ENCODE measurements around the gene SERPINC1.
"Not testable (repeated sequence)": the region's sequence is repeated elsewhere in the genome, so short reads cannot be mapped to it uniquely, and the experiment has no call there.

Gene SERPINC1

DNA sequence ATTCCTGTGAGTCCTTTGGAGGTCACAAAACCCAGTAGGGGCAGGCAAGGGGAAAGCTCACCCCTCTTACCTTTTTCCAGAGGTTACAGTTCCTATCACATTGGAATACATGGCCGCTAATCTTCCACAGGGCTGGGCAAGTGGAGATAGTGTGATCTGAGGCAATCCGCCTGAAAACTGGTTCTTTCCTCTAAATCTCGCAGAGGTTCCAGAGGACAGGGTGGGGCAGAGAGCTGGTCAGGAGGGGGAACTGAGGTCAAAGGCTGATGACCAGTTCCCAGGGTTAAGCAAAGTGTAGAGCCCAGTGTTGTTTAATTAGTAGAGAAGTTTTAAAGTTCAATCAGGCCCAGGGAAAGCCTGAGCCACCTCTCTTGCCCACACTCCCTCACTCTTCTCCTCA, at the start of gene SERPINC1:
SERPINC1 (minus strand) TSS at position 179 of the 400 bp plus-strand sequence; CDS start at position 111, 68 bp downstream.
- DNase-seq = no peak

DNA sequence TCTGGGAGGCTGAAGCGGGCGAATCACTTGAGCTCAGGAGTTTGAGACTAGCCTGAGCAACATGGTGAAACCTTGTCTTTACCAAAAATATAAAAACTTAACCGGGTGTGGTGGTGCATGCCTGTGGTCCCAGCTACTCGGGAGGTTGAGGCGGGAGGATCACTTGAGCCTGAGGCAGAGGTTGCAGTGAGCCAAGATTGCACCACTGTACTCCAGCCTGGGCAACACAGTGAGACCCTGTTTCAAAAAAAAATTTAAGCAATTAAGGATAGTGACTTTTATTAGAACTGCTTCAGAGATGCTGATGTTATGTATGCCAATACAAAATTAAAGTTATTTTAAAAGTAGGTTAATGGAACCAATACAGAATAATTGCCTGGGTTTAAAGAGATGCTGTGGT, 48.8 kb upstream of the SERPINC1 start:
- not testable (repeated sequence) for DNase-seq

DNA sequence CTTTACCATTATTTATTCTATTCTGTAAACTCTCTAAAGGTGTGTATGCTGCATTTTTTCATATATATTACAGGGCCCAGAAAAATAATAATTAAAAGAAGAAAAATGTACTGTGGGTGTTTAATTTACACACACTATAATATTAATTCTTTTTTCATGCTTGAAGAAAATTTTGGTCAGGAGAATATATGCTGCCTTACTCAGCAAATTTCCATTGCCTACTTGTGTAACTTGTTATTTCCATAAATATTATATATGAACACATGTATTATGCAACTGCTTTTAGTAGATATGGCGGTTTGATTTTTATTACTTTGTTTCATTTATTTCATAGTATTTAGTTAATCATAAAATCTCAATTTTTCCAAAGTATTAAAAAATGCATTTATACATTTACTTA, 46.4 kb upstream of the SERPINC1 start:
- DNase-seq = no peak

DNA sequence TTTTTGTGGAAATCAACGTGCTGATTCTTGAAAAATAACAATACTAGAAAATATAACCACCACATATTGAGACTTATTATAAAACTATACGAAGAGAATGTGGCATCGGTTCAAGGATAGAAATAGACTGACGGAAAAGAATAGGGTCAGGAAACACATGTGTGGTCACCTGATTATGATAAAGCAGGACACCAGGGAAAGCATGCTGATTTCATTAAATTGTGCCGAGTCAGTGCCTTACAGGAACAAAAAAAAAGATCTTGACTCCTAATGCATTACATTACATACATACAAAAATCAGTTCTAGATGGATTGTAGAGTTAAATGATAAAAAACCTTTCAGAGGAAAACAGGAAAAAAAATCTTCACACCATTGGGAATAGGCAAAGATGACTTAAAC, 43.5 kb upstream of the SERPINC1 start:
- DNase-seq = no peak

DNA sequence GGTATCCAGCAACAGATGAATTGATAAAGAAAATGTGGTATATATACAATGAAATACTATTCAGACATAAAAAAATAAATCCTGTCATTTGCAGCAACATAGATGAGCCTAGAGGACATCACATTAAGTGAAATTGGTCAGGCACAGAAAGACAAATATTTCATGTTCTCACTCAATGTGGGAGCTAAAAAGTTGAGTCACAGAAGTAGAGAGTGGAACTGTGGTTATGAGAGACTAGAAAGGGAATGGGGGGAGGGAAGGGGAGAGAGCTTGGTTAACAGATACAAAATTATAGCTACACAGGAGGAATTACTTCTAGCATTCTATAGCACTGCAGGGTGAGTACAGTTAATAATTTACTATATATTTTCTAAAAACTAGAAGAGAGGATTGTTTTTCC, 37.1 kb upstream of the SERPINC1 start:
- no peak for DNase-seq

DNA sequence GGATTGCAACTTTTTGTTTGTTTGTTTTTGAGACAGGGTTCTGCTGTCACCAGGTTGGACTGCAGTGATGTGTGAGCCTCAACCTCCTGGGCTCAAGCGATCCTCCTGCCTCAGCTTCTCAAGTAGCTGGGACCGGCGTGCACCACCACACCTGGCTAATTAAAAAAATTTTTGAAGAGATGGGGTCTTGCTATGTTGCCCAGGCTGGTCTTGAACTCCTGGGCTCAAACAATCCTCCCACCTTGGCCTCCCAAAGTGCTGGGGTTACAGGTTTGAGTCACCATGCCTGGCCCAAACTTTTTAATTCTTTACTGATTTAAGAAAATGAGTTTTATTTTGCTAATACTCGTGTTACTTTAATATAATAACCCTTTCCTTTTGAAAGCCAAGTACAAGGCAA, 31.5 kb upstream of the SERPINC1 start:
- no peak for DNase-seq

DNA sequence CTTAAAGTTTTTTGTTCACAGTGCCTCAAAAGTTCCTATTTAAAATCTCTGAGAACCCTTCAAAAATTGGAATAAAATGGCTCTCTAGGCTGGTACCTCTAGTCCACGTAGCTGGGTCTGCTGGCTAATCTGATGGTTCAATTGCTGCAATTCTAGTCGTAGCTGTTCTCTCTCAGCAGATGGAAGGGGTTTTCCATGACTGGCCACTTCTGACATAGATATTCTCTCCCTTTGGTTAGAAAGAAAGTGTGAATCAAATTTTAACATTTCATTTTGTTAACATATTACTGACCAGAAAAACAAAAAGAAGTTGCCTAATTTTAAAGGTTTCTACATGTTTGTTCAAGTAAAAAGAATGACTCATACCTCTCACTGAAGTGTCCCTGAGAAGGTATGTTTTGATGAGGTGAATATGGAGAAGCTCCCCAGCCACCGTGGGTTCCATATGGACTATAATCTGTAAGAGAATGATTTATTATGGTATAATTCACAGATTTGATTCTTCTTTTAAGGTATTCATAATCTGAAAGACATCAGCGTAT, 29.3 kb upstream of the SERPINC1 start:
- no peak for DNase-seq

DNA sequence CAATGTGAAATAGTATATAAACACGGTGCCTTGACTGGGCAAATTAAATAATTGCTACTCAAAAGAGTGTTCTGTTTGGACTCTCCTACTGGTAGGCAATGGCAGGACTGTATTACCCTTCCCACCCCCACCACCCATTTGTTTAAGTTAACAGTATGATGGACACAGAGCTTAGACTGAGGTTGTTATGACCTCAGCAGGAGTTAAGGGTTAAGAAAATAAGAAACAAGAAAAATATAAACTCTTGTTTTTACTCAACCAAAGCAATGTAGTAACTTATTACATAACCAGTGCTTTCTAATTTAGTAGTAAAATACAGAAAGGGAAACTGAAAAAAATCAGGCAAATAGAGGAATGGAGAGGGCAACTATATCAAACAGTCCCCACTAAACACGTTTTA, 19.9 kb upstream of the SERPINC1 start:
- no peak for DNase-seq

DNA sequence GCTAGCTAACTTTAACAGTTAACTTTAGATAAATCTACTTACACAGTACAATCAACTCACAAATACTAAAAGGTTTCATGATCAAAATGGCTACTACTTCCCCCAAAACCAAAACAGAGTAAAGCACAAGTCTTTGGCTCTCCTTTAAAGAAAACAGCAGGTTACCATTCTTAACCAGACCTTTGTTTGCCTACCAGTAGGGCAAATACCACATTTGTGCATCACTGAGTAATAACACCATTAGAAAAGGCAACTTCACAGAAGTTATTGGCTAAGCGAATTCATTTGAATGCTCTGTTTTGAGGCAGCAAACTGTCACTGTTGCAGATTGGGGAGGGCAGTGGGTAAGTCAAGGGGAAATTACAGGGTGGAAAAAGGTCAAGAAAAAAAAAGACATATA, 17.3 kb upstream of the SERPINC1 start:
- DNase-seq = no peak

DNA sequence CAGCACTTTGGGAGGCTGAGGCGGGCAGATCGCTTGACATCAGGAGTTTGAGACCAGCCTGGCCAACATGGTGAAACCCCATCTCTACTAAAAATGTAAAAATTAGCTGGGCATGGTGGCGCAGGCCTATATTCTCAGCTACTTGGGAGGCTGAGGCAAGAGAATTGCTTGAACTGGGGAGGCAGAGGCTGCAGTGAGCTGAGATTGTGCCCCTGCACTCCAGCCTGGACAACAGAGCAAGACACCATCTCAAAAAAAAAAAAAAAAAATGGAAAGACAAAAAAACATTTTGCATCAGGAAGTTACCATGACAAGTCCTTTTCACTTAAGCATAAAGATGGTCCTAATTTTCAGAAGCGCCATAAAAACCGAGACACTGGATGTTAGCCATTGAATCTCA, 13.4 kb upstream of the SERPINC1 start:
- not testable (repeated sequence) for DNase-seq

DNA sequence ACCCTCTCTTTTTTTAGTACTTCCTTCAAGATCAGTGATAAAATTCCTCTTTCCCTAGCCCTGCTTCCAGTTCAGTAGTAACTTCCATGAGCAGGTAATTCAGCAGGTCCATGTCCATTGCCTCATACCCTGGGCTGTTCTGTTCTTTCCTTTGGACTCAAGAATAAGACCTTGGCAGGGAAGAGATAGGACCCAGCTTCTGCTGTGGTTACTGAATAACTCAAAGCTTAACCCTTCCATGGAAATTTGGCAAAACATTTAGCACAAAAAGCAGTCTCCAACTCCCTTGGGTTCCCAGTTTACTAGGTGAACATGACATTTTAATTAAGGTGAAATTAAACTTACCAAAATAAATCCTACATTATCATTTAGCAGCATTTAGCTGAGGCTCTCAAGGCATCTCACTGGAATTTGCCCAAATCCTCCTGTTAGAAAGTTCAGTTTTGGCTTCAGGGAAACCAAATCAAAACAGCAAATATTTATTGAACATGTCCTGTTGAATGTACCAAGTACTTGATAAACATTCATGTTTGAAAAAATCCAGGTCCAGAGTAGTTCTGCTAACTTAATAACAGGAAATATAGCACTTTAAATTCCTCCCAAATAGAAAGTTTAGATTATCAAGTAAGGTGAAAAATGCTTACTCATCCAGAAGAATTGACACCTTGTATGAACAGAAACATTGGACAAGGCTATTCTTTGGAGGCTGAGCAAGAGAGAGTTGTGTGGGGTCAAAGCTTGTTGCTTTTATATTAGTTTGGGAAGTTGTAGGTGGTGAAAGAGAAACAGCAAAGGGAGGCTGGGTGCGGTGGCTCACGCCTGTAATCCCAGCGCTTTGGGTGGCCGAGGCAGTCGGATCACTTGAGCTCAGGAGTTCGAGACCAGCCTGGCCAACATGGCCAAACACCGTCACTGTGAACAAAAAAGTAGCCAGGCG, 8.4 kb upstream of the SERPINC1 start:
- DNase-seq = no peak

DNA sequence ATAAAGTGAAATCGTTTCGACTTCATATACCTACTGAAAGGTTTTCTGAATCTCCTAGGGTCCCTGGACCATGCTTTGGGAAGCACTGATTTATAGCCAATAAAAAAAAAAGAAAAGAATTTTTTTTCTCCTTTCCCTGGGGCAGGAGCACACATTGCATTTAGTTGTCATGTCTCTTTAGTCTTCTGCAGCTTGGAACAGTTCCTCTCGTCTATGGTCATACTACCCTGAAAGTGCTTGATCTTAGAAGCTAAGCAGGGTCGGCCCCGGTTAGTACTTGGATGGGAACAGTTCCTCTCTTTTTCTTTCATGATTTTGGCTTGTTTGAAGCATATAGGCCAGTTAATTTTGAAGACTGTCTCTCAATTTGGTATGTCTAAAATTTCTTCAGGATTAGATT, 3.7 kb upstream of the SERPINC1 start:
- DNase-seq = no peak

DNA sequence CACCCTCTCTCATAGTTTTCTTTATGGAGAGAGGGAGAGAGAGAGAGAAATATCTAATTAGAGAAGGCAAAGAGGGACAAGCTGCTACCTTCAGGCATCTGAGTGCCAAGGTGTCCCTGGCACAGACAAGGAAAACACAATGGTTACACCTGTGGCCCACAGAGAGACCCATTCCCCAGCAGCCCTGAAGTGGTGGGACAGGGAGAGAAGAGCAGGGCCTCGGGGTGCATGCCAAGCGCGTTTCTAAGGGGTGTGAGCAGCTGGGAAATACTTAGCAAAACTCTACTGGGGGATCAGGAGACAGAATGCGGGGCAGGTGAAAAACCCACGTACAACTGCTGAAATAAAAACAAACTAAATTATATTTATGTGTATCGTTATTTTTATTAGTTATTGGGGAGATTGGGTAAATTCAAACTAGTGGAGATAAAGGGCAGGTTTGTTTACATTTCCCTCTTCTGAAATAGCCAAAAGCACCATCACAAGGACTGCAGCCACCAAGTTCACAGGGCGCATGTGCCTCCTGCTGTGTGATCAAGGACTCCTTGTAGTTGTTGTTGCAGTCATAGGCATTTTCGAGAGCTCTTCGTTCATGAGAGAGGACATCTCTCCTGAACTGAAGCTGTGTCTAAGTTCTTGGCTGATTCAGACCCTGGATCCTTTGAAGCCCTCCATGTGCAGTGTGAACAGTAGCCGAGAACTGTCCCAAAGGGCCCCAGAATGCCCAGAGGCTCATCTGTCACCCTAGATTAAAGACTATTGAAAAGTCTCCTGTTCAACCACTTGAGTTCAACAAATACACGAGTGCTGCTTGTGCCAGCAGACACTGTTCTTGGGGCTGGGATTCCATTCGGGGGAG, 737 bp upstream of the SERPINC1 start:
- DNase-seq = no peak

DNA sequence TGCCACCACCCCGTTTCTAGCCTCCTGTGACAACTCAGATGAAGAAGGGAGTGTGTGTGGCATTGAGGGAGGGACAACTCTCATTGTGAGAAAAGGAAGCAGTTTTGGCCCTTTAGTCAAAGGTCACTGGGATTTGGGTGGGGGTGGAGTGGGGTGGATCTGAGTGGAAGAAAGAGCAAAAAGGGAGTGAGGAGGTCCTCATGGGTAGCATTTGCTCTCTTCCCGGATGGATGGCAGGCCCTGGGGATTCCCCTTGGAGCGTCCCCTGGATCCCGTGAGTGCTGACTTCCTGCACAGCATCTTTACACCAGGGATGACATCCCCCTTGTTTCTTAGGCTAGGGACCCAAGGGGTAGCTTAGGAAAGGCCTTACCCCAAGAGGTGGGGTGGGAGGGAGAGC, 460 bp downstream of the SERPINC1 start:
- no peak for DNase-seq

DNA sequence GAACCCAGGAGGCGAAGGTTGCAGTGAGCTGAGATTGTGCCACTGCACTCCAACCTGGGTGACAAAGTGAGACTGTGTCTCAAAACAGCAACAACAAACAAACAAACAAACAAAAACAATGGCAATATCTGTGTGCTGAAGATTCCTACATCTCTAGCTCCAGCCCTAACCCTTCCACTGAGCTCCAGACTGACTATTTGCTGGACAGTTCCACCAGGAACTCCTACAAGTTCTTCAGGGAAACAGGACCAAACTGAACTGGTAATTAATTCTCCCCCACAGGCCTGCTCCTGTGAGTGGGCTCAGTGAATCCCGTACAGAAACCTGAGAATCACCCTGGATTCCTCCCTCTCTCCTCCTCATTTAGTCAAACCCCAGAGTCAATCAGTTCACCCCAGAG, 1.5 kb downstream of the SERPINC1 start:
- DNase-seq = no peak

DNA sequence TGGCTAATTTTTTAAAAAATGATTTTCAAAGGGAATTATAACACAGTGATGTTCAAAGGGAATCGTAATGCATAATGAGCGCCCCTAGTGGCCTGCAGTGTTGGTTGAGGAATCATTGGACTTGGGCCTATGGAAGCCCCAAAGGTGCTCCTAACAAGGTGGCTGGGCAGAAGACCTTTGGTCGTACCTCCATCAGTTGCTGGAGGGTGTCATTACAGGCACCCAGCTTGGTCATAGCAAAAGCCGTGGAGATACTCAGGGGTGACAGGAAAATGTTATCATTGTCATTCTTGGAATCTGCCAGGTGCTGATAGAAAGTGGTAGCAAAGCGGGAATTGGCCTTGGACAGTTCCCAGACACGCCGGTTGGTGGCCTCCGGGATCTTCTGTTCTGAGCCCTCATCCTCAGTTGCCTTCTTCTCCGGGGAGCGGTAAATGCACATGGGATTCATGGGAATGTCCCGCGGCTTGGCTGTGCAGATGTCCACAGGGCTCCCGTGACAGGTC, 2.7 kb downstream of the SERPINC1 start:
- no peak for DNase-seq

DNA sequence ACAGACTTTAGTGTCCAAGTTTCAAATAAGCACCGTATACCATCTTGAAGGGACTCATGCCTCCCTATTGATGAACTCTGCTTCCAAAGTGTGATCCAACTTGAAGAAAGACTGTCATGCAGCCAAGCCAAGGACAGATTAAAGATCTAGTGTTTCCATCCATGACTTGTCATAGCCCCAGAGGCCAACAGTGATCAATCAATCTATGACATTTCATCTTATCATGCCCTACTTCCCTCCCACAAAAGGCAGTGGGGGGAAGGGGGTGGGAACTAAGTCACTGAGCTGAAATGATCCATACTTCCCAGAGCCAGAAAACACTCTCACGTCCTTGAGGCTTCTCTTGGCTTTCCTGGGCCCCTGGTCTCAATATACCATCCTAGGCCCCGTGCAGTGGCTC, 4.0 kb downstream of the SERPINC1 start:
- DNase-seq = no peak

DNA sequence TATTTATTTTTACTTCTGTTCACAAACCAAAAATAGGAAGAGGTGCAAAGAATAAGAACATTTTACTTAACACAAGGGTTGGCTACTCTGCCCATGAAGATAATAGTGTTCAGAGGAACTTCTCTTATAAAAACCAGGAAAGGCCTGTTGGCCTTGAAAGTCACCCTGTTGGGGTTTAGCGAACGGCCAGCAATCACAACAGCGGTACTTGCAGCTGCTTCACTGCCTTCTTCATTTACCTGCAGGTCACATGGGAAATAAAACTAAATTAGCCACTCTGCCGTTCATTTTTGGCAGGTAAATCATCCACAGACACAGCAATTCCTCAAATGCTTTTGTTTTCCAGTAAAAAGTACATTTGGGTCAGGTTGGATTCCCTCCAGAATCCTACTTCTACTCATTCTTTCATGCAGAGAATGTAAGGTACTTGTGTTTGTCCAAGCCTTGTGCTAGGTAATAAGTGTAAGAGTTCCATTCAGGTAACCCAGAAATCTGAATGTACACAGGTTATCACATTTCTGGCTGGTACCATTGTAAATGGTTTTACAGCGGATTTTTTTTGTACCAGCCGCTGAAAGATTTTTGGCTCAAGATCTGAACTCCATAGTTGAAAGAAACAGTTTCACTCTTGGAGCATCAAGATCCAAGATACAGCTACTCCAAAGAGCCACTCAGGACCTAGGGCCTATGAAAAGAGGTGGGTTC, 13.1 kb downstream of the SERPINC1 start:
- DNase-seq = no peak

DNA sequence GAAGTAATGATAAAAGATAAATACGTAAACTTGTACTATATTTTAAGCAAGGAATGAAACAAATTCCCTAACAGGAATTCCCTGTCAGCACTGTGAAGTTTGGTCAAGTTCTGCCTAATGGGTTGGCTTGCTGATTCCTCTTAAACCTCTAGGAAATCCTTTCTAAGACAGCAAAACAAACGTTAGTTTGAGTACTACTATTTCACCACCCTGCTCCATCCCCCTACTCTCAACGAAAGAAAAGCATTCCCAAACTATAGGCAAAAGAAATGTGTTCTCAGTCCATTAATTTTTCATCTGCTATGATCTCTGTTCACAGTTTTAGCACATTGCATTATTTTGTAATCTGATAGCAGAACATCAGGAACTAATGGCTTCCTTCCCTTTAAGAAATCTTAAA, 16.1 kb downstream of the SERPINC1 start:
- no peak for DNase-seq

DNA sequence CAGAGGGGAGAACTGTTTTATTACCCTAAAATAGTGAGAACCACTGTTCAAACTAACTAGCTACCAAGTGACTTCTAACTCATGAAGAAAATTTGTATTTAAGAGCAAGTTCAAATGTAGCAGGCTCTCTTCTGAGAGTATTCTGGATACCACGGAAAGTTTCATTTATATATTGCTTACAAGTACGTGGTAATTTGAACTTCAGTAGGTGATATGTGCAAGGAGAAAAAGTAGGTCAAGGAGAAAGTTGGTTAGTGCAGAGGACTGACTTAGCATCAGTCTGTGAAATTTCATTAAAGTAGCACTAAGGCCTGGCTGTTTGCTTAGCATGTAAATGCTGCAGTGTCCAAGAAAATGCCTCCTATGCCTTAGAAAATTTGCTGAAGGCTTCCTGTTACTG, 16.7 kb downstream of the SERPINC1 start:
- no peak for DNase-seq

DNA sequence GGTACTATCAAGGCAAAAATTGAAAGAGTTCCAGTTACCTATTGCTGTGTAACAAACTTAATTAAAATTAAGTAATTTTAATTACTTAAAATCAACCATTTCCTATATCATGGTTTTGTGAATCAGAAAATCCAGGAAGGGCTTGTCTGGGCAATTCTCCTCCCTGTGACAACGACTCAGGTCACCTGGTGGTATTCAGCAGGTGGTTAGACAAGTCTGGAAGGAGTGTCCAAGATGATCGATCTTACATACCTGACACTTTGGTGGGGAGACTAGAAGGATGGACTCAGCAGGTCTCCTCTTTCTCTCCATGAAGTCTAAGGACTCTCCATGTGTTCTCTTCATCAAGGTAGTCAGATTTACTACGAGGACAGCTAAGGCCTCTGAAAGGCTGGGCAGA, 22.9 kb downstream of the SERPINC1 start:
- DNase-seq = no peak

DNA sequence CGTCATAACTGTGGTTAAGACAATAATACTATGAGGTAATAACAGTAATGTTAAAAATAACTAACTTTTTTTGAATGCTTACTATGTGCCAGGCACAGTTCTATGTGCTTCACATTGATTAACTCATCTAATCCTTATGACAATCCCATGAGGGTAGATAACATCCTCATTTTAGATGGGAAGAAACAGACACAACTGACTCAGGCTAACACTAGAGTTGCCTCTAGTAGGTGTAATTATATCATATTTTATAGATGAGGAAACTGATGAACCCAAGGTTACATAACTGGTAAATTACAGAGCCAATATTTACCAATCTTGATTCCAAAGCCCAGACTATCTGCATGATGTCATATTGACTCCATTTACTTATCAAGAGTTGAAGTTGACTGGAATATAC, 23.5 kb downstream of the SERPINC1 start:
- DNase-seq = no peak

DNA sequence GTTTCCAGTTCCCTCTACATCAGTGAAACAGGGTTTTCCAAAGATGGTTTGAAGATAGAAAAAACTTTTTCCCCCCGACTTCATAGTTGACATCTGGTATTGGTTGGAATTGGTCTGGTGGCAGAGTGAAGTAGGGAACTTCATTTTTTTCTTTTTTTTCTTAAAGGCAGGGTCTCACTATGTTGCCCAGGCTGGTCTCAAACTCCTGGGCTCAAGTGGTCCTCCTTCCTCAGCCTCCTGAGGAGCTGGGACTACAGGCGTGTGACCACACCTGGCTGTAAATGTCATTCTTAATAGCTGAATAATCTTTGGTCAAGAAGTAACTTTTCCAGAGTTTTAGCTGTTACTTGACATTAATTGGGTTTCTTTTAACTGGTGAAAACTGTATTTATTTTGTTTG, 27.2 kb downstream of the SERPINC1 start:
- DNase-seq = no peak
